Large intestine (tissue), 3 donors: Measurements from ENCODE around the gene TMEM175. TPM values are rescaled to one million over a fixed set of nuclear protein-coding genes. Genes with fewer than 3 reads are reported as not detected.

ENCODE experiments used
- DNase-seq, 2 donors: peaks; one replicate each; pipeline versions ENCODE4 v3.0.0 to v3.0.0-alpha.2; 2013
- H3K27ac ChIP-seq: one replicate; pipeline ENCODE4 v1.5.1; 2013; ENCODE audit warnings: low read length
- H3K27me3 ChIP-seq: 2 replicates; pipeline ENCODE4 v1.6.1; 2013; ENCODE audit warnings: low read length; ENCODE audit not compliant: control insufficient read depth, insufficient read depth
- H3K36me3 ChIP-seq: 2 replicates; pipeline ENCODE4 v1.6.1; 2013; ENCODE audit warnings: low read length; ENCODE audit not compliant: control insufficient read depth, insufficient read depth
- H3K4me1 ChIP-seq: one replicate; pipeline ENCODE4 v1.6.1; 2013; ENCODE audit warnings: low read length; ENCODE audit not compliant: control insufficient read depth, insufficient read depth
- H3K4me3 ChIP-seq: one replicate; pipeline ENCODE4 v1.5.1; 2013; ENCODE audit warnings: low read length
- H3K9me3 ChIP-seq: one replicate; pipeline ENCODE4 v1.6.1; 2013; ENCODE audit warnings: mild to moderate bottlenecking, low read depth, low read length, moderate library complexity; ENCODE audit not compliant: control insufficient read depth
- WGBS: methylation state at CpG from one replicate; pipeline ENCODE4 v1.1.5; 2013; ENCODE audit warnings: low lambda C conversion rate; ENCODE audit not compliant: insufficient coverage; 5-methylcytosine and 5-hydroxymethylcytosine counted together
- polyA plus RNA-seq: library from polyadenylated mRNA; unstranded; fragments of 120-200 nt; gene quantifications from one replicate; pipeline ENCODE4 v1.2.1, GENCODE V29; 2013

The TMEM175 gene
- polyA plus RNA-seq, 1 donor: 28.4 TPM

DNA sequence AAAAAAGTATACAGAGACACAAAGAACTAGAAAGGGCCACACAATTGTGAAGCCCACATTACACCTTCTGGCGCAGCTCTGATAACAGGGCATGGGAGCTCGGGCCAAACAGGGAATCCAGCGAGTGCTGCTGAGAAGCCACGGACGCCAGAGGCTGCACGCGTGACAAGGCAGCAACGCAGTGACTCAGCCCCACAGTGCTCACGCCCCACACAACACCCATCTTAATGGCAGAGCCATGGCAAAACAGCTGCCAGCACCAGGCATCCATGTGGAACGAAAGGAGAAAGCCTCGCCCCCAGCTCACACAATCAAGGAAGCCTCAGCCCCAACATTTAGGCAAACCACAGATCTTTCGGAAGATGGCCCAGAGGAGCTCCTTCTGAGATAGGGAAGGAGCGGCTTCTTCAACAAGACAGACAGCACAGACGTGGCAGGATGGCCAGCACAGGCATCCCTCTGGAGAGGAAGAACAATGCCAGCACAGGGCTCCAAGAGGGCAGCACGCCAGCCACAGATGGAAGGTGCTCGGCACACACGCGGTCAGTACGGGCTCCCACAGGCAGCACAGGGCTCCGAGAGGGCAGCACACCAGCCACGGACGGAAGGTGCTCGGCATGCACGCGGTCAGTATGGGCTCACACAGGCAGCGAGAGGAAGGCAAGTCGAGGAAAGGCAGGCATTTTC, 33.2 kb upstream of the TMEM175 start:
- WGBS: no CpG with 5 or more reads among the region's 27 CpGs
- no peaks in the 10 kb centered on the region for H3K27me3 ChIP-seq
- H3K27ac ChIP-seq: no peak overlapping the region
- no peaks in the 10 kb centered on the region for H3K4me1 ChIP-seq
- no peak for DNase-seq
- peaks cover 68% of the 10 kb centered on the region for H3K36me3 ChIP-seq
- no peaks in the 10 kb centered on the region for H3K9me3 ChIP-seq
- H3K4me3 ChIP-seq: no peak overlapping the region

DNA sequence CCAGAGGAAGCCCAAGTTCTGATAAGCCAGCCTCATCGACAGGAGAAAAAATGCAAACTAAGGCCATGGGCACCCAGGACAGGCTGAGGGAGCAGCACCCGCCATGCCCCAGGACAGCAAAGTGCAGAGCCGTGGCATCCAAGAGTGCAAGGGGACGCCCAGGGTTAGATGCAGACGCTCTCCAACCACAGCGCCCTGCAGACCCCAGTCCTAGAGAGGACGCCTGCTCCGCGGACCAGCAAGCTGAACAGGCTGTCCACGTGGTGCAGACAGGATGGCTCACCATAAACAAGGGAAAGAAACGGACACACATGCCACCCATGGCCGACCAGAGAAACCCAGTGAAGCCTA, 32.7 kb upstream of the TMEM175 start:
- H3K4me1 ChIP-seq: no peaks in the 10 kb centered on the region
- H3K36me3 ChIP-seq: peaks cover 64% of the 10 kb centered on the region
- no peak overlapping the region for H3K27ac ChIP-seq
- H3K4me3 ChIP-seq: no peak overlapping the region
- H3K27me3 ChIP-seq: no peaks in the 10 kb centered on the region
- DNase-seq: no peak
- WGBS: no CpG with 5 or more reads among the region's 12 CpGs
- H3K9me3 ChIP-seq: no peaks in the 10 kb centered on the region

DNA sequence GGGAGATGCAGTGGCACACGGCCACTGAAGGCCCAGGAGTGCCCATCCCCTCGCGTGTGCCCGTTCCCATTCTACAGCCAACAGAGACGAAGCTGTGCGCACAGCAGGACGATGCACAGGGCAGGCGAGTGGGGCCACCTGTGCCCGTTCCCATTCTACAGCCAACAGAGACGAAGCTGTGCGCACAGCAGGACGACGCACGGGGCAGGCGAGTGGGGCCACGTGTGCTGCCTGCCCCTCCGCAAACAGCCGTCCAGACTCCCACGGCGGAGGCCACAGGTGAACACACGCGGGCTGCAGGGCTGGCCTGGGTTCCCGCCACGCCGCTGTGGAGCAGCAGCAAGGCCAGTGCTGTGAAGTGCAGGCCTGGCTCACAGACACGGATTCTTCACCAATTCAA, 32.2 kb upstream of the TMEM175 start:
- Histone ChIP-seq H3K4me3 (no peak overlapping the region), H3K4me1 (no peaks in the 10 kb centered on the region), H3K27me3 (no peaks in the 10 kb centered on the region), H3K9me3 (no peaks in the 10 kb centered on the region), H3K27ac (no peak overlapping the region), H3K36me3 (peaks cover 62% of the 10 kb centered on the region)
- no CpG with 5 or more reads among the region's 26 CpGs for WGBS
- no peak for DNase-seq

DNA sequence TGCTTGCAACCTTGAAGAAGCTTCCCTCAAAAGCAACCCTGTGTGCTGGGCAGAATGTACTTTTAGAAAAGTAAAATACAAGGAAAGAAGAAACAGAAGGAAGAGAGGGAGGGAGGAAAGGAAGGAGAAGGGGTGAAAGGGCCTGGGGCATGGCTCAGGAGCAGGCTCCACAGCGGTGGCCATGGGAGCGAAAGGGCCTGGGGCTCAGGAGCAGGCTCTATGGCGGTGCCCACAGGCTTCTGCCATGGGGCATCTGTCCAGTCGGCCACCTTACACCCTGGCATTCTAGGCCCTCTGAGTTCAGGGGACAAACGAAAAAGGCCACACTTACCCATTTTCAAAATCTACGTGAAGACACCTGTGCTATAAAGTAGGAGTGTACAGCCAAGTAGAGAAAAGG, 31.5 kb upstream of the TMEM175 start:
- Histone ChIP-seq H3K27me3 (no peaks in the 10 kb centered on the region), H3K27ac (no peak overlapping the region), H3K4me3 (no peak overlapping the region), H3K9me3 (peaks cover 6% of the 10 kb centered on the region), H3K4me1 (no peaks in the 10 kb centered on the region), H3K36me3 (peaks cover 56% of the 10 kb centered on the region)
- WGBS: no CpG with 5 or more reads among the region's 6 CpGs
- no peak for DNase-seq

DNA sequence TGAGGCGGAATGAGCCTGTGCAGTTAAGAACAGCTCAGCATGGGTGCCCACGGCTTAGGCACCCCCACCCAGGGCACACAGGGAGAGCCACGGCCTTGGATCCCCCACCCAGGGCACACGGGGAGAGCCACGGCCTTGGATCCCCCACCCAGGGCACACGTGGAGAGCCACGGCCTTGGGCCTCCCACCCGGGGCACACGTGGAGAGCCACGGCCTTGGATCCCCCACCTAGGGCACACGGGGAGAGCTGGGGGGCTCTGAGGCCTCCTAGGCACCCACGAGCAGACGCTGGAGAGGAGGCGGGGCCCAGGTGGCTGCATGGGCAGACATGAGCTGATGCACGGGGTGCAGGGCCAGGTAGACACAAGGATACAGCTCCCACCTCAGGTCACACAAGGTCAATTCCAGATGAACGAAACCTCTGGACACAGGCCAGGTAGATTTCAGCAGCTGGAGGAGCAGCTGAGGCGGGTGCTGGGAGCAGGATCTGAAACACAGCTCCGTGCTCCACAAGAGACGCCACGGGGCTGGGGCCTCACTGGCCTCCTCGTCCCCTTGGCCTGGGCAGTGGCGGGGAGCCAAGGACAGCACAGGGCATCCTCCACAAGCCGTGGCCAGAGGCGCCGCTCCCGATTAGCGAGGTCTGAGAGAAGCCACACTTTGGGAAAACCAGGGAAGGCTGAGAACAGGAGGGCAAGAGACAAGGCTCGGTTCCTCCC, 30.9 kb upstream of the TMEM175 start:
- no peak overlapping the region for H3K4me3 ChIP-seq
- H3K27ac ChIP-seq: no peak overlapping the region
- WGBS: no CpG with 5 or more reads among the region's 28 CpGs
- no peaks in the 10 kb centered on the region for H3K4me1 ChIP-seq
- no peaks in the 10 kb centered on the region for H3K27me3 ChIP-seq
- peaks cover 55% of the 10 kb centered on the region for H3K36me3 ChIP-seq
- DNase-seq: no peak
- H3K9me3 ChIP-seq: peaks cover 8% of the 10 kb centered on the region

DNA sequence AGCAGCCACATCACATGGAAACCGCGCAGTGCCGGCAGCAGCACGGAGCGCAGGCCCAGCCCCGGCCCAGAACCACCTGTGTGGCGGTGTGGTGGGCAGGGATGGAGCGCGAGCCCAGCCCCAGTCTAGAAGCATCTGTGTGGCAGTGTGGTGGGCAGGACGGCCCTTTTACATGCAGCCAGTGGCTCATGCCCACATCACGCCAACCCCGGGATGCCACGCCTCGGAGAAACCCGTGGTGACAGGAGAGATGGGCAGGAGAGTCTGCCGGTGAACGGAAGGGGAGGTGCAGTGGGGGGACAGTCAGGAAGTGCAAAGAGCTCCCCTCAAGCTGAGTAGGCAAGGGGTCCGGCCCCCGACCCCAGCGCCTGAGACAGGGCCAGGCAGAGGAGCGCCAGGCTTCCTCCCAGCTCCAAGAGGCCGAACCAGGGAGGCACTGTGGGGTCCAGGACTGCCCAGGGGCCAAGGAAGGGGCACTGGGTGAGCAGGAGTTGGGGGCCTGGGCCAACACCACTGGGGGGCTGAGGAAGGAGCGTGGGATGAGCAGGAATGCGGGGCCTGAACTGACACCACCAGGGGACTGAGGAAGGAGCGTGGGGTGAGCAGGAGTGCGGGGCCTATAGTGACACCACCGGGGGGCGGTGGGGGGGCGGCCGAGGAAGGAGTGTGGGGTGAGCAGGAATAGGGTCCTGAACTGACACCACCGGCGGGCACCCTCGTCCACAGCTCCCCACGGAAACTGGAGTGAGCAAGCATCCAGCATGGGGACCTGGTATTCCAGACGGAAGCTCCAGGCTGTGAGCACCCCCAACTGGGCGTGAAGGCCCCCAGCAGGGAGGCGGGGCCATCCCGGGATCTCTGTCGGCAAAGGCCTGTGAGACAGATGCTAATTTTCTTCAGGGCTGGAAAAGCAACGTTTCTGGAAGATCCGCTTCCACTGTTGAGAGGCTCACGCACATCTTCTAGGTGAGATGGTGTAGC, 28.9 kb upstream of the TMEM175 start:
- DNase-seq: no peak
- WGBS: no CpG with 5 or more reads among the region's 42 CpGs
- H3K27ac ChIP-seq: no peak overlapping the region
- H3K36me3 ChIP-seq: peaks cover 42% of the 10 kb centered on the region
- H3K27me3 ChIP-seq: no peaks in the 10 kb centered on the region
- no peaks in the 10 kb centered on the region for H3K4me1 ChIP-seq
- peaks cover 8% of the 10 kb centered on the region for H3K9me3 ChIP-seq
- H3K4me3 ChIP-seq: no peak overlapping the region

DNA sequence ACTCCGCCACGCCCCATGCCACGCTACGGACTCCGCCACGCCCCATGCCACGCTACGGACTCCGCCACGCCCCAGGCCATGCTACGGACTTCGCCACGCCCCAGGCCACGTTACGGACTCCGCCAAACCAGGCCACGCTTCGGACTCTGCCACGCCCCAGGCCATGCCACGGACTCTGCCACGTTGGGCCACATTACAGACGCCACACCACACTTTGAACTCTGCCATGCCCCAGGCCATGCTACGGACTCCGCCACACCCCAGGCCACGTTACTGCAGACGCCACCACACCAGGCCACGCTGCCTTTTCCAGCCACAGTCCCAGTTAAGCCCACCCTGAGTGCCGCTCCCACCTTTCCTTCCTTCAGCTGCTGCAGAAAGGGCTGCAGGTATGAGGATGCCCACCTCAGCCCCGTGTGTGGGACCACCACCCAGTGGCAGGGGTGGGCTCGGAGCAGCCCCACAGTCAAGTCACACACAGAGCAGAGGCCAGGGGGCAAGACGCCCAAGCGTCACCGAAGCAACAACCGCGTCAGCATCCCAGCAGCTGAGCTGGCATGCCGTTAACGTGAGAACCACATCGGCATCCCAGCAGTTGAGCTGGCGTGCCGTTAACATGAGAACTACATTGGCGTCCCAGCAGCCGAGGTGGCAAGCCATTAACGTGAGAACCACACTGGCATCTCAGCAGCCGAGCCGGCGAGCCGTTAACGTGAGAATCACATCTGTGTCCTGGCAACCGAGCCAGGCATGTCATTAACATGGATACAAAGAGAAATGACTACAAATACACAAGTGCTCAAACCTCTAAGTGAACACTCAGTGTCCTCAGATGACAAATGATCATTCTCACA, 26.5 kb upstream of the TMEM175 start:
- H3K27ac ChIP-seq: no peak overlapping the region
- DNase-seq: no peak
- H3K27me3 ChIP-seq: no peaks in the 10 kb centered on the region
- WGBS: no CpG with 5 or more reads among the region's 49 CpGs
- H3K4me1 ChIP-seq: no peaks in the 10 kb centered on the region
- H3K36me3 ChIP-seq: peaks cover 40% of the 10 kb centered on the region
- no peak overlapping the region for H3K4me3 ChIP-seq
- peaks cover 8% of the 10 kb centered on the region for H3K9me3 ChIP-seq

DNA sequence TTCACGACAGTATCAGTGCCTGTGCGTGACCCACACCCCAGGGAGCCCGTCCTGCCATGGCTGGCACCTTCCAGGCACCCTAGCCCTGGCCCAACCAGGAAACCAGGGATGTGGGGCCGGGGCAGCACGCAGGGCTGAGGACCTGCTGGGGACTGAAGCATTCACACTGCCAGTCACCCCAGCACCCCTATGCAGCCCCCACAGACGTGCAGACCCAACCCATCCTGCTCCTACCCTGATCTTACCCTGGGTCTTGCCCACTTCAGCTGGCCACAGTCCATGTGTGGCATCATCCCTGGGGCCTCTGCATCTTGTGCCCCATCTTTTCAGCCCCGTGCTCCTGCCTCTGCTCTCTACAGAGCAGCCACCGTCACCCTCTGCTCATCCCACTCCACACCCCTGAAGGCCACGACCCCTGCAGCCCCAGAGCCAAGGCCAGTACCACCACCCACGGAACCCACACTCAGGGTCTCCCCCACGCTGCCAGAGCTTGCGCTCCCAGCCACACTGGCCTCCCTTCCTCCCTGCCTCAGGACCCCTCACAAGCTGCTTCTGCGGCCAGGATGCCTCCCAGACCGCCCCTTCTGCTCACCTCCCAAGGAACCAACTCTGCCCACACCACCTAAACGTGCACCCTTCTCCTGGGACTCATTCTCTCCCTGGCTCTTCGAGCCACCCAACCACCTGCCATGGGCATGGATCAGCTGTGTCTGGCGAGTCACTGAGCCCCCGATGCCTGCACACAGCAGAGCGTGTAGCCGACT, 25.7 kb upstream of the TMEM175 start:
- peaks cover 8% of the 10 kb centered on the region for H3K9me3 ChIP-seq
- no CpG with 5 or more reads among the region's 20 CpGs for WGBS
- no peak overlapping the region for H3K27ac ChIP-seq
- H3K27me3 ChIP-seq: no peaks in the 10 kb centered on the region
- H3K36me3 ChIP-seq: peaks cover 41% of the 10 kb centered on the region
- H3K4me1 ChIP-seq: no peaks in the 10 kb centered on the region
- DNase-seq: no peak
- H3K4me3 ChIP-seq: no peak overlapping the region

DNA sequence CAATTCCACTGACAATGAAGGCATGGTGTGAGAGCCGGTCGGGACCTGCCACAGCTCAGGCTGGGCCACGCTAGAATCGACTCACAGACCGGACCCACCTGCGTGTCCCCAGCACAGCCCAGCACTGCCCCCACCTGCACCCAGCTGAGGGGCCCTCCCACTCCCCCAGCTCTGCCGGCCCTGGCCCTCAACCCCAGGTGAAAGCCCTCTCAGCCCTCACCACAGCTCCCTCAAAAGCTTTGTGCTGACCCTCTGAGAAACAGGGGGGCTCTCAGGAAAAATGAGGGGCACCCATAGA, 25.2 kb upstream of the TMEM175 start:
- DNase-seq: no peak
- H3K27ac ChIP-seq: no peak overlapping the region
- WGBS: no CpG with 5 or more reads among the region's 7 CpGs
- peaks cover 8% of the 10 kb centered on the region for H3K9me3 ChIP-seq
- peaks cover 44% of the 10 kb centered on the region for H3K36me3 ChIP-seq
- no peaks in the 10 kb centered on the region for H3K4me1 ChIP-seq
- H3K4me3 ChIP-seq: no peak overlapping the region
- H3K27me3 ChIP-seq: no peaks in the 10 kb centered on the region
